K562 (cell line): ENCODE data around the gene ZFPM1. TPM values are rescaled to one million over a fixed set of nuclear protein-coding genes. Genes with fewer than 3 reads are reported as not detected.

ENCODE experiments used
- ATAC-seq: fragments of 200-7000 bp; cut with Tn5 transposase; 3 replicates; pipeline ENCODE4 v1.9.1; 2020; ENCODE audit warnings: moderate library complexity
- BruUV-seq: library from RNA; stranded (reverse); fragments of 400-500 nt; replicated peaks from 2 replicates; lab custom pipeline; 2021; lab: Mats Ljungman, UMichigan
- CTCF ChIA-PET: fragments of 300-600 bp; formaldehyde crosslinking; extraction: SDS; loops from one replicate; lab custom pipeline; 2021; ENCODE audit warnings: low intra/inter-chr PET ratio; lab: Yijun Ruan, JAX
- POLR2A ChIA-PET: fragments of 300-600, 350-650 bp; sonication (Branson Sonifier 250); formaldehyde crosslinking; extraction: SDS; loops from one replicate; lab custom pipeline; 2021; ENCODE audit warnings: antibody characterized with exemption, inconsistent platforms; lab: Yijun Ruan, JAX
- DNase-seq, 4 experiments: peaks; one replicate each; pipeline versions ENCODE4 v3.0.0 to v3.0.0-alpha.2; 2011 to 2018; ENCODE audit warnings: low spot score in 3 of 4, mixed read lengths in 3 of 4; ENCODE audit errors: extremely low read depth in 1 of 4
- FAIRE-seq: peaks from 2 replicates; lab custom pipeline; 2011; peaks lifted over from hg19 to GRCh38; lab: Jason Lieb, UNC
- H2AFZ ChIP-seq: 2 replicates; pipeline ENCODE4 v1.6.0; 2011; ENCODE audit warnings: low read depth, low read length, control low read depth, inconsistent platforms
- H3K27ac ChIP-seq: fragments of 200-600 bp; 3 replicates; pipeline ENCODE4 v1.8.0; 2011; ENCODE audit warnings: low read depth, mild to moderate bottlenecking, control low read depth, inconsistent platforms, low read length, moderate library complexity, mixed read lengths; ENCODE audit errors: extremely low read depth
- H3K27me3 ChIP-seq, 2 experiments: fragments of 300-600 bp in 1 of 2; 2 replicates in 1 of 2; 3 replicates in 1 of 2; pipeline versions ENCODE4 v1.6.0 to v1.8.0; 2011; ENCODE audit warnings: inconsistent platforms in 2 of 2, low read length in 2 of 2, mild to moderate bottlenecking in 1 of 2, mixed read lengths in 1 of 2, moderate library complexity in 1 of 2; ENCODE audit not compliant: control insufficient read depth in 2 of 2, insufficient read depth in 2 of 2
- H3K36me3 ChIP-seq: fragments of 300-600 bp; 3 replicates; pipeline ENCODE4 v1.8.0; 2011; ENCODE audit warnings: mild to moderate bottlenecking, low read length, inconsistent platforms; ENCODE audit not compliant: control insufficient read depth, insufficient read depth
- H3K4me1 ChIP-seq, 2 experiments: fragments of 200-600 bp in 1 of 2; replicated peaks in 1 of 2; 2 replicates in 1 of 2; 3 replicates in 1 of 2; pipeline versions ENCODE4 v1.5.1 to v1.8.0; 2011; ENCODE audit warnings: inconsistent platforms in 2 of 2, low read length in 2 of 2, mild to moderate bottlenecking in 1 of 2, mixed read lengths in 1 of 2, moderate library complexity in 1 of 2; ENCODE audit not compliant: control insufficient read depth in 2 of 2, insufficient read depth in 2 of 2
- H3K4me2 ChIP-seq: 2 replicates; pipeline ENCODE4 v1.6.1; 2011; ENCODE audit warnings: low read length, control low read depth, inconsistent platforms, mixed read lengths; ENCODE audit not compliant: insufficient read depth
- H3K4me3 ChIP-seq: fragments of 200-600 bp; sonication (generic), shearing (Covaris generic); 2 replicates; pipeline ENCODE4 v1.5.1; 2016; ENCODE audit warnings: control low read depth, inconsistent platforms
- H3K79me2 ChIP-seq: fragments of 200-600 bp; 3 replicates; pipeline ENCODE4 v1.8.0; 2011; ENCODE audit warnings: low read length, inconsistent platforms; ENCODE audit not compliant: control insufficient read depth, insufficient read depth
- H3K9ac ChIP-seq, 2 experiments: 2 replicates each; pipeline versions ENCODE4 v1.6.0 to v1.6.1; 2011; ENCODE audit warnings: low read depth in 2 of 2, low read length in 2 of 2, control low read depth in 1 of 2, inconsistent platforms in 1 of 2, mild to moderate bottlenecking in 1 of 2, mixed read lengths in 1 of 2; ENCODE audit not compliant: insufficient read depth in 1 of 2
- H3K9me1 ChIP-seq: one replicate; pipeline ENCODE4 v1.6.0; 2011; ENCODE audit warnings: inconsistent platforms, mild to moderate bottlenecking, low read length, moderate library complexity; ENCODE audit not compliant: control insufficient read depth, insufficient read depth
- H3K9me3 ChIP-seq: replicated peaks from 2 replicates; pipeline ENCODE4 v1.5.1; 2011; ENCODE audit warnings: low read depth, low read length, inconsistent platforms; ENCODE audit not compliant: control insufficient read depth, insufficient read depth
- H4K20me1 ChIP-seq: replicated peaks from 2 replicates; pipeline ENCODE4 v1.6.1; 2011; ENCODE audit warnings: low read length, inconsistent platforms, mixed read lengths; ENCODE audit not compliant: control insufficient read depth, insufficient read depth
- CBX5 ChIP-seq: IDR thresholded peaks from 2 replicates; pipeline ENCODE4 v1.6.1; 2014; ENCODE audit warnings: low read depth, borderline replicate concordance
- CHCHD3 ChIP-seq: fragments of 250-450 bp; sonication (Bioruptor Pico); IDR thresholded peaks from 2 replicates; pipeline ENCODE4 v2.1.2; 2022; ENCODE audit warnings: mild to moderate bottlenecking
- CHD2 ChIP-seq: IDR thresholded peaks from 2 replicates; pipeline ENCODE4 v1.6.1; 2011; ENCODE audit warnings: low read depth, low read length
- CHD4 ChIP-seq: fragments of 200-600 bp; sonication (generic); IDR thresholded peaks from 3 replicates; pipeline ENCODE4 v1.6.1; 2012; ENCODE audit warnings: low read depth, mild to moderate bottlenecking, mixed read lengths, low read length, inconsistent platforms; ENCODE audit not compliant: insufficient read depth, insufficient replicate concordance, poor library complexity, severe bottlenecking
- CREB5 ChIP-seq: fragments of 250-450 bp; sonication (Bioruptor Pico); IDR thresholded peaks from 2 replicates; pipeline ENCODE4 v1.5.0; 2020; ENCODE audit warnings: mild to moderate bottlenecking
- ETV5 ChIP-seq: sonication (generic); formaldehyde crosslinking; IDR thresholded peaks from 2 replicates; pipeline ENCODE4 v1.4.0; 2020; ENCODE audit warnings: low read depth, mild to moderate bottlenecking, missing genetic modification reagents
- KAT2B ChIP-seq: IDR thresholded peaks from one replicate; pipeline ENCODE4 v1.6.1; 2012; ENCODE audit warnings: low read depth, mild to moderate bottlenecking, control low read depth, inconsistent platforms, low read length, moderate library complexity
- PTBP1 ChIP-seq: fragments of 200-400 bp; formaldehyde crosslinking; IDR thresholded peaks from 2 replicates; pipeline ENCODE4 v1.6.1; 2017; ENCODE audit warnings: low read depth, low read length
- ZBTB12 ChIP-seq: fragments of 250-450 bp; sonication (Bioruptor Pico); IDR thresholded peaks from 2 replicates; pipeline ENCODE4 v1.4.0; 2020
- ZBTB33 ChIP-seq: sonication (generic); formaldehyde crosslinking; IDR thresholded peaks from 2 replicates; pipeline ENCODE4 v1.8.1; 2023; ENCODE audit warnings: mild to moderate bottlenecking, missing genetic modification reagents
- ZNF280B ChIP-seq: fragments of 250-450 bp; sonication (Bioruptor Pico); IDR thresholded peaks from 2 replicates; pipeline ENCODE4 v1.5.1; 2021; ENCODE audit warnings: mild to moderate bottlenecking
- ZNF780A ChIP-seq: fragments of 250-450 bp; sonication (Bioruptor Pico); IDR thresholded peaks from 2 replicates; pipeline ENCODE4 v1.5.0; 2021; ENCODE audit warnings: mild to moderate bottlenecking
- WGBS: fragments of 100-300 bp; shearing (Covaris generic); methylation state at CpG from one replicate; pipeline ENCODE4 v1.1.6; 2016; ENCODE audit warnings: low coverage, mixed read lengths; ENCODE audit not compliant: insufficient coverage; ENCODE audit errors: missing lambda C conversion rate; 5-methylcytosine and 5-hydroxymethylcytosine counted together
- in situ Hi-C: fragments of 300-500 bp; cut with MboI; formaldehyde crosslinking; loops from 4 replicates; pipeline ENCODE4 v1.15.0; 2018; ENCODE audit warnings: inconsistent platforms, mixed read lengths
- intact Hi-C: fragments of 100-400 bp; cut with micrococcal nuclease; formaldehyde crosslinking; loops from 2 replicates; pipeline ENCODE4 v1.14.2; 2022
- polyA plus RNA-seq, 8 experiments: library from polyadenylated mRNA; depleted of rRNA in 4 of 8; stranded (reverse) in 5 of 8; unstranded in 3 of 8; fragments of >200 nt; fragmentation: Nextera tagmentation in 2 of 8; fragmentation: Illumina TruSeq in 1 of 8; extraction: Ambion mirVana in 2 of 8; extraction: Trizol in 1 of 8; gene quantifications; 2 replicates each; pipeline versions ENCODE4 v1.2.1 to v1.2.3, GENCODE V29; 2011 to 2014; ENCODE audit warnings: inconsistent platforms in 1 of 8, missing spikeins in 1 of 8
- total RNA-seq, 7 experiments: library from RNA; depleted of rRNA in 6 of 7; stranded (reverse); fragments of >200 nt in 6 of 7; fragmentation: Illumina TruSeq in 2 of 7; extraction: Trizol in 2 of 7; gene quantifications; 2 replicates each; pipeline versions ENCODE4 v1.2.1 to v1.2.3, GENCODE V29; 2011 to 2021; ENCODE audit warnings: low replicate concordance in 1 of 7

ZFPM1 gene
- total and polyA plus RNA-seq, 9 of the 15 experiments (the other 6 are each of a cell fraction or from before 2014, with no cell fraction given): 0.03 to 35.9 (median 1.4) TPM

- TF ChIP-seq CHD2 (no peak; the same call in 1 of the 2 replicates), CHD4 (peak; percentile 33), CBX5 (no peak), ZNF280B (CRISPR knock-in tag) (no peak)
- TF ChIP-seq, all 486 proteins: peak for 218
Observed at GRCh38 chr16:88491560-88492310, 38.7 kb downstream of the ZFPM1 start (continued).

GRCh38 chr16:88493879-88494278 lies 40.8 kb downstream of the ZFPM1 start:
- Histone ChIP-seq H3K36me3 (peaks cover 54% of the 10 kb centered on the region), H3K4me2 (peak overlapping the region; percentile 60), H3K27me3 (no peaks in the 10 kb centered on the region), H3K9me1 (peaks cover 3% of the 10 kb centered on the region), H4K20me1 (peaks cover 4% of the 10 kb centered on the region), H3K4me3 (peak overlapping the region; percentile 37; the same call in 1 of the 2 replicates), H3K79me2 (peaks cover 47% of the 10 kb centered on the region), H3K9ac (peak overlapping the region; percentile 56 to 88), H3K27ac (peak overlapping the region; percentile 73), H3K4me1 (peaks cover 75 to 99% of the 10 kb centered on the region in 2 experiments), H3K9me3 (no peaks in the 10 kb centered on the region), H2AFZ (0 out of 2 replicates have a peak overlapping the region, but pooled peaks have one; percentile 53)
- no peak for ATAC-seq
- intact Hi-C loops (no loop called here), in situ Hi-C loops (no loop called here)
- POLR2A ChIA-PET: interaction anchor here (0.7 to 2.5 kb wide), 4 partner anchors 15 to 207 kb away, joined by 3 to 8 read pairs (median 6); no protein-coding TSS in a partner anchor
- CTCF ChIA-PET: no interaction called here
- 43% methylated on average over 23 of the region's 24 CpGs for WGBS
- no peak for FAIRE-seq
- no TSS peak for BruUV-seq
- no peak for DNase-seq
- TF ChIP-seq KAT2B (no peak), CREB5 (no peak), ZBTB12 (CRISPR knock-in tag) (no peak), ETV5 (peak; percentile 44; the same call in 1 of the 2 replicates), CHCHD3 (CRISPR knock-in tag) (no peak), ZNF780A (CRISPR knock-in tag) (no peak), PTBP1 (peak; percentile 90; the same call in 1 of the 2 replicates), ZBTB33 (CRISPR knock-in tag) (peak; percentile 35; the same call in 1 of the 2 replicates)
